Measurements from ENCODE around the gene NR3C2. TPM values are rescaled to one million over a fixed set of nuclear protein-coding genes. Genes with fewer than 3 reads are reported as not detected.

Gene NR3C2
- total RNA-seq, 2 donors from 2014 or later, result 14.6 to 17.4 TPM

DNA sequence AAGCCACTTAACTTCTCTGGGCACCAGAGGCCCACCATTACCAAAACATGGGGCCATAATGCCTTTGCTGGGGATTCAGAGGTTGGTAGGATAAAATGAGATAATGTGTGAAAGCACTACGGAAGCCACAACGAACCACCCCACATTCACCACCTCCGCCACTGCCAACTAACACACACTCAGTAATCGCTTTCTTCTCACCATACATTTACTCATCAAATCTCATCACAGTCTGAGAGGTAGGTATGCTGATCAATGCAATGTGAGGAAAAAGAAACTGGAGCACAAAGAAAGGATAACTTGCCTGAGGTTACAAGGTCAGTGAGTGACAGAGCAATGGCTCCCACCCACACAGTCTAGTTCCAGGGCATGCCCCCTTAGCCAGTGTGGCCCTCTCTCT lies 257.3 kb downstream of the NR3C2 start:
- H3K36me3 ChIP-seq, result no peaks in the 10 kb centered on the region
- H3K4me3 ChIP-seq, result no peak overlapping the region
- H3K9me3 ChIP-seq, result no peaks in the 10 kb centered on the region
- H3K27me3 ChIP-seq (replicated peaks; ENCODE audit: insufficient read depth), result no peaks in the 10 kb centered on the region
- H3K4me1 ChIP-seq (replicated peaks), result no peaks in the 10 kb centered on the region
- H3K27ac ChIP-seq, result no peak overlapping the region
- no peak for TF ChIP-seq POLR2A (IDR thresholded peaks at IDR 0.05)
- WGBS, result 94% methylated on average over 4 of the region's 4 CpGs
- no peak for DNase-seq (ENCODE audit: low spot score)
- intact Hi-C loops (cut with DNase I), result no loop called here

DNA sequence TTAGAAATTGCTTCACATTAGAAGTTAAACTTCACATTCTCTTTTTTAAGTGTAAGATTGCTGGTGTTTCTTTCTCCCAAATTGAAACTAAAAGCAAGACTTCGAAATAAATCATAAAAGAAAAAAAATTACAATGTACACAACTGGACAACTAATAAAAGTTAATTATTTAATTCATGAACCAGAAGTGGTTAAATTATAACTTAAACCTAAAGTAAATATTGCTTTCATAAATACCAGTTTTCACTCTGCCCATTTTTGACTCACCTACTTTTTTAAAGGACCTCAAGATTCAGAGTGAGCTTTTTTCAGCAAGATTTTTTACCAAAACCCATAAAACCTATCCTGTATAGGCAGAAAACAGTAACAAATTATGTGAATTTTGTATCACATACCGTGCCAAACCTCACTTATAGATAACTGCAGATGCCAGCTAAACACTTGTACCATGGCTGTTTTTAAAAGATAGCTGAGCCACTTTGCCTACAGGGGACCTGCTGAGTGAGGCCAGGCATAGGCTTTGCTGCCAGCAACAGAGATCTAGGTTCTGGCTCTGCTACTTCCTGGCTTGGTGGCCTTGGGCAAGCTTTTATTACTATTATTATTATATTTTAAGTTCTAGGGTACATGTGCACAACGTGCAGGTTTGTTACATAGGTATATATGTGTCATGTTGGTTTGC lies 259.8 kb downstream of the NR3C2 start:
- 72% methylated on average over 3 of the region's 3 CpGs for WGBS
- intact Hi-C loops (cut with DNase I), result no loop called here
- Histone ChIP-seq H3K27ac (no peak overlapping the region), H3K4me3 (no peak overlapping the region), H3K9me3 (no peaks in the 10 kb centered on the region), H3K4me1 (replicated peaks) (no peaks in the 10 kb centered on the region), H3K27me3 (replicated peaks; ENCODE audit: insufficient read depth) (no peaks in the 10 kb centered on the region), H3K36me3 (no peaks in the 10 kb centered on the region)
- DNase-seq (ENCODE audit: low spot score), result no peak
- TF ChIP-seq POLR2A (IDR thresholded peaks at IDR 0.05), result no peak
- TF ChIP-seq, protein P1, sequence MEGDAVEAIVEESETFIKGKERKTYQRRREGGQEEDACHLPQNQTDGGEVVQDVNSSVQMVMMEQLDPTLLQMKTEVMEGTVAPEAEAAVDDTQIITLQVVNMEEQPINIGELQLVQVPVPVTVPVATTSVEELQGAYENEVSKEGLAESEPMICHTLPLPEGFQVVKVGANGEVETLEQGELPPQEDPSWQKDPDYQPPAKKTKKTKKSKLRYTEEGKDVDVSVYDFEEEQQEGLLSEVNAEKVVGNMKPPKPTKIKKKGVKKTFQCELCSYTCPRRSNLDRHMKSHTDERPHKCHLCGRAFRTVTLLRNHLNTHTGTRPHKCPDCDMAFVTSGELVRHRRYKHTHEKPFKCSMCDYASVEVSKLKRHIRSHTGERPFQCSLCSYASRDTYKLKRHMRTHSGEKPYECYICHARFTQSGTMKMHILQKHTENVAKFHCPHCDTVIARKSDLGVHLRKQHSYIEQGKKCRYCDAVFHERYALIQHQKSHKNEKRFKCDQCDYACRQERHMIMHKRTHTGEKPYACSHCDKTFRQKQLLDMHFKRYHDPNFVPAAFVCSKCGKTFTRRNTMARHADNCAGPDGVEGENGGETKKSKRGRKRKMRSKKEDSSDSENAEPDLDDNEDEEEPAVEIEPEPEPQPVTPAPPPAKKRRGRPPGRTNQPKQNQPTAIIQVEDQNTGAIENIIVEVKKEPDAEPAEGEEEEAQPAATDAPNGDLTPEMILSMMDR (IDR thresholded peaks at IDR 0.05), result no peak
- no peak for TF ChIP-seq POLR2AphosphoS5 (IDR thresholded peaks at IDR 0.05)

DNA sequence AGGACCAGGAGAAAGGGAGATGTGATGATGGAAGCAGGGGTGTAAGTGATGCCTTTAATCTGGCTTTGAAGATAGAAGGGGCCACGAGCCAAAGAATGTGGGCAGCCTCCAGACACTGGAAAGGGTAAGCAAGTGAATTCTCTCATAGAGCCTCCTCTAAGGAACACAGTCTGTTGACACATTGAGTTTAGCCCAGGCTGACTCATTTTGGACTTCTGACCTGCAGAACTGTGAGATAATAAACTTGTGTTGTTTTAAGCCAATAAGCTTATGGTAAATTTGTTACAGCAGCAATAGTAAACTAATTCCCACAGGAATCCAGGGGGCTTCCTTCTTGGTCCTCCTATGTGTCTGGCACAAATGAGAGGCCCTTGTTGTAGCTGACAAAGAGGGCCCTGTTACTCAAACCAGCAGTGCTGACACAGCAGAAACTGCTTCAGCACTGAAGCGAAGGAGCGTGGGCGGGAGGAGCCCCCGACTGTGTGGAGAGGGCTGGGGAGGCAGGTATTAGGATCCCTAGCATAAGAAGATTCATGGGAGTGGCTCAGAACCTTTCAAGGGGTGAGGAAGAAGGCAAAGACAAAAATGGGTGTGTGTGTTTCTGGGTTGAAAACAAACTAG lies 268.7 kb downstream of the NR3C2 start:
- no peaks in the 10 kb centered on the region for H3K27me3 ChIP-seq (replicated peaks; ENCODE audit: insufficient read depth)
- H3K9me3 ChIP-seq, result no peaks in the 10 kb centered on the region
- H3K36me3 ChIP-seq, result no peaks in the 10 kb centered on the region
- TF ChIP-seq POLR2A (IDR thresholded peaks at IDR 0.05) (no peak), POLR2AphosphoS5 (IDR thresholded peaks at IDR 0.05) (no peak)
- TF ChIP-seq, protein P1 (IDR thresholded peaks at IDR 0.05), result no peak
- no peak overlapping the region for H3K4me3 ChIP-seq
- intact Hi-C loops (cut with DNase I), result no loop called here
- 90% methylated on average over 5 of the region's 5 CpGs for WGBS
- no peaks in the 10 kb centered on the region for H3K4me1 ChIP-seq (replicated peaks)
- no peak for DNase-seq (ENCODE audit: low spot score)
- H3K27ac ChIP-seq, result no peak overlapping the region

DNA sequence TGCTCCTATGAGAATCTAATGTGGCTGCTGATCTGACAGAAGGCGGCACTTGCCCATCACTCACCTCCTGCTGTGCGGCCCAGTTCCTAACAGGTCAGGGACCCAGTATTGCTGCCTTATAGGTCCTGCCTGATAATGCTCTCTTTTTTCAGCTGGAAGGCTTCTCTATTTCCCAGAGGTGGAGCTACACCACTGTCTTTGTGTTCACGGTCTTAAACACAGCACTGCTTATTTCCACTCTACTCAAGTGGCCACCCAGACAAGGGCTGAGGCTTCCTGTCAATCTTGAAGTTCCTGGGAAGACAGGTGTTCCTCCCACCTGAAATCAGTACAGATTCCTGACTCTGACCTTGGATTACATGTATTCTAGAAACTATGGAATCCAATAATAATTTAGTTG lies 270.6 kb downstream of the NR3C2 start:
- WGBS, result 94% methylated on average over 3 of the region's 3 CpGs
- no peak for DNase-seq (ENCODE audit: low spot score)
- Histone ChIP-seq H3K4me1 (replicated peaks) (no peaks in the 10 kb centered on the region), H3K36me3 (no peaks in the 10 kb centered on the region), H3K27me3 (replicated peaks; ENCODE audit: insufficient read depth) (no peaks in the 10 kb centered on the region), H3K27ac (no peak overlapping the region), H3K4me3 (no peak overlapping the region), H3K9me3 (no peaks in the 10 kb centered on the region)
- TF ChIP-seq, protein P1 (IDR thresholded peaks at IDR 0.05), result no peak
- intact Hi-C loops (cut with DNase I), result no loop called here

DNA sequence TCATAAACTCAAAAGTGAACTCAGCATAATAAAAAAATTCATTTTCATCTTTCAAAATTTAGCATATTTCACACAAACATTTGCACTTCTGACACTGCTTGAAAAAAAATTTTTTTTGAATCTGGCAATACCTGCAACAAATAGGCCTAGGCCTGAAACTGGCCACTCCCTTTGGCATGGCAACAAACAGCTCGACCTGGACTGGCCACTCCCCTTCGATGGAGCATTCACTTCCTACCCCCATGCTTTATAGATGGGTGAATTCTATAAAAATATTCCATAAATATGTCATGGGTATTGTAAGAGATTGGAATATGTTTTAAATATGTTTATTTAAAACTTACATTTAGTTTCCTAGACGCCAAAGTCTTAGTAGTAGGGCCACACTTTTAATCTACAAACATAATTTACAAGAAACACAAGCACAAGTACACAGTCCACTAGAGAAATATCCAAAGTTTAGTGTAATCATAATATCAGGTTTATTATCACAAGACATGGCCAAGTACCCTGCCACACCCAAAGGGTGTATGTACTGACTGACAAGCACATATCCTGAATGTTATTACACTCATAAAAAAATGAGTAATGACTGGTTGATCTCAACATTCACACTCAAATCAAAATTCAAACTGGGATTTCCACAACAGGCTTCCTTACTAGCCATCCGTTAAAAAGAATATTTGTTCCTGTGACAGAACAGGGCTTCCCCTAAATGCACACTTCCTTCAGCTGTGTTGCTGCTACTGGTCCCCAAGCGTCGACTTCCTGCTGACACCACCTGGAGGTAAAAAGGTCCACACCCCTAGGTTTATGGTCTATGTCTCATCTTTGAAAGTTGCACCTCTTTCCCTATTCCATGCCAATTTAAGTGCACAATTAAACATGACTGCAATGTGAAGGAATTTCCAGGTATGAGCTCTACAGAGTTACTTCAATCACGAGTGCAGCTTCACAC lies 271.5 kb downstream of the NR3C2 start:
- H3K36me3 ChIP-seq, result no peaks in the 10 kb centered on the region
- no peak for TF ChIP-seq POLR2AphosphoS5 (IDR thresholded peaks at IDR 0.05)
- TF ChIP-seq, protein P1 (IDR thresholded peaks at IDR 0.05), result no peak
- no peak for TF ChIP-seq POLR2A (IDR thresholded peaks at IDR 0.05)
- no peak for DNase-seq (ENCODE audit: low spot score)
- H3K4me3 ChIP-seq, result no peak overlapping the region
- no peaks in the 10 kb centered on the region for H3K9me3 ChIP-seq
- intact Hi-C loops (cut with DNase I), result no loop called here
- H3K27ac ChIP-seq, result no peak overlapping the region
- 59% methylated on average over 7 of the region's 7 CpGs for WGBS
- no peaks in the 10 kb centered on the region for H3K27me3 ChIP-seq (replicated peaks; ENCODE audit: insufficient read depth)
- no peaks in the 10 kb centered on the region for H3K4me1 ChIP-seq (replicated peaks)

Data from prostate gland (tissue), 2 donors.